HG03469 (cell line): Measurements from ENCODE around the gene KAZN.

Source experiments
- ATAC-seq: cut with Tn5 transposase; IDR thresholded peaks from one replicate; pipeline ENCODE4 v1.9.1; 2021; ENCODE audit warnings: mild to moderate bottlenecking, moderate library complexity, moderate number of reproducible peaks; ENCODE audit not compliant: unreplicated experiment

Gene KAZN

GRCh38 chr1:14897997-14898645 lies 299.6 kb downstream of the KAZN start:
- ATAC-seq: no peak

- ATAC-seq: no peak
These were observed 301.2 kb downstream of the KAZN start for GRCh38 chr1:14899686-14900085.

GRCh38 chr1:14901371-14901954 lies 303.0 kb downstream of the KAZN start:
- ATAC-seq: no peak

GRCh38 chr1:14903922-14904321 lies 305.4 kb downstream of the KAZN start:
- no peak for ATAC-seq

GRCh38 chr1:14906665-14907064 lies 308.2 kb downstream of the KAZN start:
- no peak for ATAC-seq

- ATAC-seq: no peak
These were observed 308.9 kb downstream of the KAZN start for GRCh38 chr1:14907416-14907815.

- no peak for ATAC-seq
These were observed 310.8 kb downstream of the KAZN start for GRCh38 chr1:14909273-14909672.

DNA sequence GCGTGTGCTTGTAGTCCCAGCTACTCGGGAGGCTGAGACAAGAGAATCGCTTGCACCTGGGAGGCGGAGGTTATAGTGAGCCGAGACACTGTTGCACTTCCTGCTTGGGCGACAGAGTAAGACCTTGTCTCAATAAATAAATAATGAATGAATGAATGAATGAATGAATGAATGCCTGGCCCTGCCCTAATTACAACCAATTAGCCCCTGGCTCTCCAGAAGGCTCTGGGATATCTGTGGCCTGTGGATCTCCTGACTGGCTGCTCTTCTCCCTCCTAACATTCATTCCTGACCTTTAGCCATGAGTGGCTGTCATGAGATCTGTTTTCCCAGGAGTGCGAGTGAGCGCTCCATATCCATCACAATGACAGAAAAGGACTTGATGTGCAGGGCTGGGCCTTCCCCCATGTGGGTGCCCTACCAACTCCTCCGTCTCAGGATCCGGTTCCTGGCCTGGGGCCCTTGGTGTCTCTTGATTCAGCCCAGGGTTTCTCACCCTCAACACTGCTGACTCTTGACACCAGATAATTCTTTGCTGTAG lies 311.5 kb downstream of the KAZN start:
- no peak for ATAC-seq

DNA sequence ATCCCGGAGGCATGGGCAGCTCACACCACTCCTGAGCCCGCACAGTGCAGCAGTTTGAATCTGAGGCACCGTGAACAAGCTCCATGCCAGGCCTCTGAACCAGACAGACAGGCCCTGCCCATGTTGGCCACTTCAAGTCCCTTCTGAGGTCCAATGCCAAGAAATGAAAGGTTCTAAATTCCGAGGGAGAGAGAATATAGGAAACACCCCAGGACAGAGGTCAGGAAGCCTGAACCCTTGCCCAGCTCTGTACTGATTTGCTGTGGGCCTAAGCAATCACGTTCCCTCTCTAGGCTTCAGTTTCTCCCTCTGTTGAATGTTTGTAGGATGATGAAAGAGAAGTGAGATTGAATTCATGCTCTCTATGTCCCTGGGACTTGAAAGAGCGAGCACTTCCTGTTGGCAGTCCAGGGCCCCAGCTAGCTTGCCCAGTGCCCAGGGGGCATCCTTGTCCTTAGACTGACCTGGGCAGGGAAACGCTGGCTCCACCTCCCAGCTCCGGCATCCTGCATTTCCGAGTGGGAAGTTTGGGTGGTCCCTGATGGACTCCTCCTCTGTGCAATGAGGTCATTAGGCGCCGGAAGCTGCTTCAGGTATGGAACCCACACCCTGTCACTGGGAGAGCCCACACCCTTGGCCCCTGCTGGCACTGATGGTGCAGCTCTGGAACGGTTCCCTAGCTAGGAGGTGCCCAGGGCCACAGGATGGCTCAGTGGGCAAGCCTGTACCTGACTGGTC lies 312.7 kb downstream of the KAZN start:
- no peak for ATAC-seq

DNA sequence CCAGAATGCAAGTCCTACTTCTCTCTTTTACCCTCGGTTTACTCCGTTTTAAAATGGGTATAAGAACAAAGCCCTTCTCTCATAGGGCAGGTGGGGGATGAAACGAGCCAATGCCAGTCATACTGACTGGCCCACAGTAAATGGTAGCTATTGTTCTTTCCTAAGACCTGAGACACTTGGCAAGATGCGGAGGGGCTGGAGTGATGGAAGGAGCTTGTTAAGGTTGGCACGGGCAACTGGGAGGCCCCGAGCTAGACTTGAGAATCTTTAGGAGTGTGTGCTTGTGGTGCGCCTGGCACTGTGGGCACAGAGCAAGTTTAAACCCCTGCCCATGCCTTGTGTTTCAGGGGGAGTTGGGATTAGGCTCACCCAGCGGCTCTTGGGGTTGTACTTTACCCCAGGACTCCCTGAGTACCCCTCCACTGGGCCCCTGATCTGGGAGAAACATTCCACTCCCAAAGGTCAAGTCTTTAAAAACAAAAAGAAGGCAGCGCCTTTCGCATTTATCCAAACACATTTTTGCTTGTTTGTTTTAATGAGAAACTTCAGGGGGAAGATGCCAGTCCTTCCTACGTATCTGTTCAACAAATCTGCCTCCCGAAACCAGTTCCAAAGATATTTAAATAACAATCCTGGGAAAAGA lies 314.5 kb downstream of the KAZN start:
- no peak for ATAC-seq

DNA sequence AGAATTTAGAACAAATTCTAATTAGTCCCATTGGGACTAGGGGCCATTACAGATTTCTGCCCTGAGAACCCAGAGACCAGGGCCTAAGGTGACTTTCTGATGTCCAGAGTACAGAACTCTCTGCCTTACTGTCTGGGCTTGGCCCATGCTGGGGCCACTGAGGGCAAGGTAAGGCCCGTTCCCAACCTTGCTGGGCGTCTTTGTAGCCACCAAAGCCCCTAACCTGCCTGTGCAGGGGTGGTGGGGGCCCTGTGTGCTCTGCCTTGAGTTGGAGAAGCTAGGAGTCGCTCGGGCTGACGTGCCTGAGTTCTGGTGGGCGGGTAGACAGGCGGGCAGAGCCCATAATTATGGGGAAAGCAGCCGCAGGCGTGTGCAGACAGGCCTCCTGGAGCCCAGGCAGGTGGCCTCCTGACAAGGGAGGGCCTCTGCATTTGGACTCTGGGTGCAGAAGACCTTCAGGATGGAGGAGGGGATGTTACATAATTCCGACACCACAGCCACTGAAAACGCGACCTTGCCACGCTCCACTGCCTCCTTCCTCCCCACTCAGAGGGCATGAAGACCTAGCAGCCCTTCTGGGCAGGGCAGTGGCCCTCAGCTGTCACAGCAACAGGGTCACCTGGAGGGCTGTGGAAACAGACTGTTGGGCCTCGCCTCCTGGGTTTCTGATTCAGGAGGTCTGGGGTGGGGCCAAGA lies 315.1 kb downstream of the KAZN start:
- ATAC-seq: no peak

- ATAC-seq: no peak
These were observed 316.0 kb downstream of the KAZN start for GRCh38 chr1:14914351-14914988.

DNA sequence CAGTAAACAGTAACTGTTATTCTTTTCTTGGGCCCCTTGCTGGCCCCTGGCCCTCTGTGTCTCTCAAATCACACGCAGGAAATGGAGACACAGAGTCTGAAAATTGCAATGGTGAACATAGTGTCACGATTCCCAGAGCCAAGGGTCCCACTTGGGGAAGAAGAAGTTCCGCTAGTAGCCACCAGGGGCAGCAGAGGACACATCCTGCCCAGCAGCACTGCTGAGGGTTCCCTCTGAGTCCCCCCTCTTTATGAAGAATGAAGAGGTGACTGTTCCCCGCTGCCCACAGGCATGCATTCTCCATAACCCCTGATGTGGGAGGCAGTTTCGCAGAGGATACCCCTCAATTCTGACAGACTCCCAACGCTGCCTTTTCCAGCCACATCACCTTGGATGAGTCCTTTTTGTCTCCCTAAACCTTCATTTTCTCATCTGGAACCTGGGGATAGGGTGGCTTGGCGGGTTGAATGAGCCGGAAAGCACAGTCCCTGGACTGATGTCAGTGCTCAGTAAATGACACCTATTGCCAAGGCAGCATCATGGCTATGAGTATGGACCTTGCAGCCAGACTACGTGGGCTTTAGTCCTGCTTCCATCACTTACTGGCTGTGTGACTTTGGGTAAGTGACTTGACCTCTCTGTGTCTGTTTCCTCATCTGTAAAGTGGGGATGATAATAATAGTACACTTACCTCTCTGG lies 317.0 kb downstream of the KAZN start:
- ATAC-seq: no peak

DNA sequence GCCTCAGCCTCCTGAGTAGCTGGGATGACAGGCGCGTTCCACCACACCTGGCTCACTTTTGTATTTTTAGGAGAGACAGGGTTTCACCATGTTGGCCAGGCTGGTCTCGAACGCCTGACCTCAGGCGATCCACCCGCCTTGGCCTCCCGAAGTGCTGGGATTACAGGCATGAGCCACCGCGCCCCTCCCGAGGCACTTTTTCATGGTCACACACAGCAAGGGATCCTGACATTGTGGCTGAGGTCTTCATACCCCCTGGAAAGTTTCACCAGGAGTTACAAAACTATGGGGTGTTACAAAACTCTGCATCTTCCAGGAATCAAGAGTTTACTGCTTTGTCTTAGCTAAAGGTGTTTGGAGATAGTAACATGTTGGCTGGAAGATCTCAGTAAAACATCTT lies 320.8 kb downstream of the KAZN start:
- no peak for ATAC-seq

DNA sequence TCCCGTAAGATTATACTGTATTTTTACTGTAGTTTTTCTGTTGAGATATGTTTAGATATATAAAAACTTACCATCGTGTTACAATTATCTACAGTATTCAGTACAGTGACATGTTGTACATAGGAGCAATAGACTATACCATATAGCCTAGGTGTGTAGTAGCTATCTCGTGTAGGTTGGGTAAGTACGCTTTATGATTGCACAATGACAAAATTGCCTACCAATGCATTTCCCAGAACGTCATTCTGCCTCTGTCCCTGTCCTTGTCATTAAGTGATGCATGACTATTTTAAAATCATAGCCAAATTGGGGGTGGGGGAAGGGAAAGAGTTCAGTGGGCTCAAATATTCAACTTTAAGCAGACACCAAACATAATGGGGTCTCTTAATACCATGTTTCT lies 321.3 kb downstream of the KAZN start:
- ATAC-seq: no peak

DNA sequence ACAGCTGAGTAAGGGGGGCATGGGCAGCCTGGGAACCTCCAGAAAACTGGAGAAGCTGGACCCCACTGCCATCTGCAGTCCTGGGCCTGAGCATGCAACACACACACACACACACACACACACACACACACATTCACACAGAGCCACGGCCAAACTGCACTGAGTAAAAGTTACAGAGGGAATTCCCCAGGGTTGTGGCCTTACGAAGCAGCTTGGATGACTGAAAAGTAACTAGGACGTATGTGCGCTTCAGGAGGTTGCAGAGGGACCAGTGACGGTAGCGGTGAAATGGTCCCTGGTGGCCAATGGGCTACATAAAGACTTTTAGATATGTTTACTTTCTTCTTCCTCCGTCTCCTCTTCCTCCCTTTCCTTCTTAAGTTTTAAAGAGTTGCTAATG lies 322.6 kb downstream of the KAZN start:
- ATAC-seq: no peak

GRCh38 chr1:14922942-14923726 lies 324.6 kb downstream of the KAZN start:
- ATAC-seq: no peak

DNA sequence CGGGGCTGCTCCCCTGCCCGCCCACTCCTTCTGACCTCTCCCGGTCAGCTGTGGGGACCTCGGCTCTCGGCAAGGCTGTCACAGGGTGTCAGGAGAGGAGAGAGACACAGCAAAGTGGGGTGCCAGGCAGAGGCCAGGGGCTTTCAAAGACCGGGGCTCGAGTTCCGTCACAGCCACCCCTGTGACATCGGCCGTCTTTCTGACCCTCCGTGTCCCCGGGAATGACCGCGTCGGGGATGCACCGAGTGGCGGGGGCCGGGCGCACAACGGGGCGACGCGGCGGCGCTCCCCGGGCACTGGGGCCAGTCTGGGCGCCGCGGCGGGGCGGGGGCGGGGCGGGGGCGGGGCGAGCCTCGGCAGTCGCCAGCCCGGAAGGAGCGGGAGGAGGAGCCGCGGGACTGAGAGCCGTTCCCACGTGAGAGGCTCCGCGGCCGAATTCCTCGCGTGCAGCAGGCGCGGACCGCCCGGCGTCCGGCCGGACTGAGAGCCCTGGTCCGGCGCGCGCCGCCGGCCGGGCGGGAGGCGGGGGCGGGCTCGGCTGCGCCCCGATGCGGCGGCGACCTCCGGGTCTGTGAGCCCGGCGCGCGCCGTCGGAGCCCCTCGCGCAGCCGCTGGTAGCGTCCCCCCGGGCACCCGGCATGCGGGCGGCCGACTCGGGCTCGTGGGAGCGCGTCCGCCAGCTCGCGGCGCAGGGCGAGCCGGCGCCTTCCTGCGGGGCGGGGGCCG lies 325.4 kb downstream of the KAZN start:
- no peak for ATAC-seq
